SK-N-SH (cell line): ENCODE data around the gene METTL21A. TPM values are rescaled to one million over a fixed set of nuclear protein-coding genes. Genes with fewer than 3 reads are reported as not detected.

ENCODE experiments used
- CTCF ChIA-PET: fragments of 300-600, 350-600 bp; formaldehyde crosslinking; extraction: SDS; loops from one replicate; lab custom pipeline; 2021; lab: Yijun Ruan, JAX
- POLR2A ChIA-PET: fragments of 350-600 bp; sonication (Branson Sonifier 250); formaldehyde crosslinking; extraction: SDS; loops from one replicate; lab custom pipeline; 2020; ENCODE audit warnings: antibody characterized with exemption, inconsistent platforms; lab: Yijun Ruan, JAX
- DNase-seq: peaks from one replicate; pipeline ENCODE4 v3.0.0; 2012
- H2AFZ ChIP-seq: fragments of 200-600 bp; sonication (generic); 2 replicates; pipeline ENCODE4 v1.8.1; 2016; ENCODE audit warnings: antibody characterized with exemption, mild to moderate bottlenecking, low read depth
- H3F3A ChIP-seq: fragments of 200-600 bp; sonication (generic); replicated peaks from 2 replicates; pipeline ENCODE3; 2016; ENCODE audit warnings: antibody characterized with exemption, mild to moderate bottlenecking; ENCODE audit not compliant: insufficient read depth
- H3K27ac ChIP-seq, 2 experiments: fragments of 200-500 bp in 1 of 2; fragments of 200-600 bp in 1 of 2; sonication (Bioruptor generic) in 1 of 2; sonication (generic), shearing (Covaris generic) in 1 of 2; 2 replicates each; pipeline versions ENCODE4 v1.5.1 to v1.6.1; 2014 to 2016; ENCODE audit warnings: low read depth in 2 of 2, inconsistent platforms in 1 of 2, low read length in 1 of 2, mild to moderate bottlenecking in 1 of 2, mixed read lengths in 1 of 2
- H3K27me3 ChIP-seq: fragments of 200-600 bp; sonication (generic), shearing (Covaris generic); 2 replicates; pipeline ENCODE4 v1.6.1; 2016; ENCODE audit warnings: mixed run types; ENCODE audit not compliant: insufficient read depth
- H3K36me3 ChIP-seq, 2 experiments: fragments of 200-500 bp in 1 of 2; fragments of 200-600 bp in 1 of 2; sonication (Bioruptor generic) in 1 of 2; sonication (generic) in 1 of 2; replicated peaks in 1 of 2; 2 replicates each; pipeline versions ENCODE3 to v1.5.1; 2014 to 2016; ENCODE audit warnings: low read length in 1 of 2, mild to moderate bottlenecking in 1 of 2; ENCODE audit not compliant: insufficient read depth in 2 of 2, control insufficient read depth in 1 of 2
- H3K4me1 ChIP-seq, 2 experiments: fragments of 200-500 bp in 1 of 2; fragments of 200-600 bp in 1 of 2; sonication (Bioruptor generic) in 1 of 2; sonication (generic), shearing (Covaris generic) in 1 of 2; 2 replicates each; pipeline versions ENCODE4 v1.5.1 to v1.6.1; 2014 to 2016; ENCODE audit warnings: low read depth in 1 of 2, low read length in 1 of 2, mixed run types in 1 of 2; ENCODE audit not compliant: insufficient read depth in 2 of 2, control insufficient read depth in 1 of 2
- H3K4me2 ChIP-seq: fragments of 200-600 bp; sonication (generic), shearing (Covaris generic); 2 replicates; pipeline ENCODE4 v1.6.1; 2017; ENCODE audit warnings: mixed run types
- H3K4me3 ChIP-seq, 2 experiments: fragments of 200-500 bp in 1 of 2; fragments of 200-600 bp in 1 of 2; sonication (Bioruptor generic) in 1 of 2; sonication (generic), shearing (Covaris generic) in 1 of 2; 2 replicates each; pipeline versions ENCODE4 v1.5.1 to v1.8.1; 2014 to 2016; ENCODE audit warnings: low read depth in 2 of 2, inconsistent platforms in 1 of 2, low read length in 1 of 2, mild to moderate bottlenecking in 1 of 2, mixed read lengths in 1 of 2, moderate library complexity in 1 of 2
- H3K79me2 ChIP-seq: fragments of 200-600 bp; sonication (generic); 2 replicates; pipeline ENCODE4 v1.8.1; 2017; ENCODE audit warnings: mild to moderate bottlenecking; ENCODE audit not compliant: insufficient read depth
- H3K9ac ChIP-seq: fragments of 200-600 bp; sonication (generic); 2 replicates; pipeline ENCODE4 v1.6.1; 2017; ENCODE audit warnings: mixed run types
- H3K9me2 ChIP-seq: fragments of 200-600 bp; sonication (generic); 2 replicates; pipeline ENCODE4 v1.6.1; 2017; ENCODE audit warnings: mixed run types
- H3K9me3 ChIP-seq: fragments of 200-600 bp; sonication (generic); 2 replicates; pipeline ENCODE4 v1.6.1; 2017; ENCODE audit warnings: mixed run types, mild to moderate bottlenecking, moderate library complexity
- H4K20me1 ChIP-seq: fragments of 200-600 bp; sonication (generic); 2 replicates; pipeline ENCODE4 v1.6.1; 2017; ENCODE audit warnings: mild to moderate bottlenecking, mixed run types; ENCODE audit not compliant: insufficient read depth
- CHD2 ChIP-seq: fragments of 150-350 bp; IDR thresholded peaks from 2 replicates; pipeline ENCODE4 v1.6.1; 2018; ENCODE audit warnings: low read length; ENCODE audit not compliant: partially characterized antibody
- FOSL2 ChIP-seq: IDR thresholded peaks from 2 replicates; pipeline ENCODE4 v1.4.0; 2012; ENCODE audit warnings: low read depth, mild to moderate bottlenecking, moderate library complexity, borderline replicate concordance
- FOXJ3 ChIP-seq: sonication (generic); formaldehyde crosslinking; IDR thresholded peaks from 2 replicates; pipeline ENCODE4 v1.5.1; 2020; ENCODE audit warnings: mild to moderate bottlenecking, missing genetic modification reagents
- GATA2 ChIP-seq: sonication (generic); formaldehyde crosslinking; IDR thresholded peaks from 2 replicates; pipeline ENCODE4 v1.5.0; 2020; ENCODE audit warnings: mild to moderate bottlenecking, missing genetic modification reagents
- MEF2A ChIP-seq: IDR thresholded peaks from 2 replicates; pipeline ENCODE4 v1.4.0; 2012; ENCODE audit warnings: low read depth, borderline replicate concordance
- NFIC ChIP-seq: IDR thresholded peaks from 2 replicates; pipeline ENCODE4 v1.4.0; 2012; ENCODE audit warnings: borderline replicate concordance
- NRF1 ChIP-seq: IDR thresholded peaks from 2 replicates; pipeline ENCODE4 v1.6.1; 2012; ENCODE audit warnings: low read depth, mild to moderate bottlenecking, low read length
- RCOR1 ChIP-seq: fragments of 150-350 bp; IDR thresholded peaks from 2 replicates; pipeline ENCODE4 v1.6.1; 2017; ENCODE audit warnings: antibody characterized with exemption, low read length
- RFX5 ChIP-seq: IDR thresholded peaks from 2 replicates; pipeline ENCODE4 v1.6.1; 2012; ENCODE audit warnings: mild to moderate bottlenecking, improper control_type of control experiment, low read length
- WGBS: methylation state at CpG from one replicate; pipeline ENCODE4 v1.1.6; 2017; ENCODE audit warnings: low lambda C conversion rate; 5-methylcytosine and 5-hydroxymethylcytosine counted together
- polyA plus RNA-seq, 3 experiments: library from polyadenylated mRNA; depleted of rRNA; stranded (reverse); fragments of >200 nt; gene quantifications; 2 replicates each; pipeline ENCODE4 v1.2.3, GENCODE V29; 2012
- TF ChIP-seq, protein P1 (sequence below): fragments of 150-350 bp; IDR thresholded peaks from 2 replicates; pipeline ENCODE4 v1.6.1; 2017; ENCODE audit warnings: antibody characterized with exemption, low read length, low read depth, borderline replicate concordance
- TF ChIP-seq, protein P2 (sequence below): IDR thresholded peaks from 2 replicates; pipeline ENCODE4 v1.6.1; 2012; ENCODE audit warnings: mild to moderate bottlenecking, low read depth, low read length, moderate library complexity
- TF ChIP-seq, protein P3 (sequence below): fragments of 150-350 bp; IDR thresholded peaks from 2 replicates; pipeline ENCODE4 v1.6.1; 2016; ENCODE audit warnings: mild to moderate bottlenecking, low read depth, low read length

Gene METTL21A
- polyA plus RNA-seq, 1 of the 3 experiments (the other 2 are of a cell fraction) = 19.4 TPM

DNA sequence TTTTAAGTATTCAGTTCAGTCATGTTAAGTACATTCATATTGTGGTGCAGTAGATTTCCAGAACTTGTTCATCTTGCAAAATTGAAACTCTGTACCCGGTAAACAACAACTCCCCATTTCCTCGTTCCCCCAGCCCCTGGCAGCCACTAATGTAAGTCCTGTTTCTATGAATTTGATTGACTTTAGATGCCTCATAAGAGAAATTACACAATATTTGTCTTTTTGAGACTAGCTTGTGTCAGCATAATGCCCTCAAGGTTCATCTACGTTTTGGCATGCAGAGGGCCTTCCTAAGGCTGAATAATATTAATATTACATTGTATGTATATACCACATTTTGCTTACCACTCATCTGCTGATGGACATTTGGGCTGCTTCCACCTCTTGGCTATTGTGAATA lies 30.9 kb downstream of the METTL21A start:
- no peak overlapping the region for H3K4me2 ChIP-seq
- TF ChIP-seq GATA2 (no peak), CHD2 (no peak), FOSL2 (no peak), RFX5 (no peak), RCOR1 (no peak), MEF2A (no peak), FOXJ3 (CRISPR knock-in tag) (no peak), NRF1 (no peak), NFIC (no peak)
- TF ChIP-seq, protein P1, sequence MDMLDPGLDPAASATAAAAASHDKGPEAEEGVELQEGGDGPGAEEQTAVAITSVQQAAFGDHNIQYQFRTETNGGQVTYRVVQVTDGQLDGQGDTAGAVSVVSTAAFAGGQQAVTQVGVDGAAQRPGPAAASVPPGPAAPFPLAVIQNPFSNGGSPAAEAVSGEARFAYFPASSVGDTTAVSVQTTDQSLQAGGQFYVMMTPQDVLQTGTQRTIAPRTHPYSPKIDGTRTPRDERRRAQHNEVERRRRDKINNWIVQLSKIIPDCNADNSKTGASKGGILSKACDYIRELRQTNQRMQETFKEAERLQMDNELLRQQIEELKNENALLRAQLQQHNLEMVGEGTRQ = no peak
- TF ChIP-seq, protein P2, sequence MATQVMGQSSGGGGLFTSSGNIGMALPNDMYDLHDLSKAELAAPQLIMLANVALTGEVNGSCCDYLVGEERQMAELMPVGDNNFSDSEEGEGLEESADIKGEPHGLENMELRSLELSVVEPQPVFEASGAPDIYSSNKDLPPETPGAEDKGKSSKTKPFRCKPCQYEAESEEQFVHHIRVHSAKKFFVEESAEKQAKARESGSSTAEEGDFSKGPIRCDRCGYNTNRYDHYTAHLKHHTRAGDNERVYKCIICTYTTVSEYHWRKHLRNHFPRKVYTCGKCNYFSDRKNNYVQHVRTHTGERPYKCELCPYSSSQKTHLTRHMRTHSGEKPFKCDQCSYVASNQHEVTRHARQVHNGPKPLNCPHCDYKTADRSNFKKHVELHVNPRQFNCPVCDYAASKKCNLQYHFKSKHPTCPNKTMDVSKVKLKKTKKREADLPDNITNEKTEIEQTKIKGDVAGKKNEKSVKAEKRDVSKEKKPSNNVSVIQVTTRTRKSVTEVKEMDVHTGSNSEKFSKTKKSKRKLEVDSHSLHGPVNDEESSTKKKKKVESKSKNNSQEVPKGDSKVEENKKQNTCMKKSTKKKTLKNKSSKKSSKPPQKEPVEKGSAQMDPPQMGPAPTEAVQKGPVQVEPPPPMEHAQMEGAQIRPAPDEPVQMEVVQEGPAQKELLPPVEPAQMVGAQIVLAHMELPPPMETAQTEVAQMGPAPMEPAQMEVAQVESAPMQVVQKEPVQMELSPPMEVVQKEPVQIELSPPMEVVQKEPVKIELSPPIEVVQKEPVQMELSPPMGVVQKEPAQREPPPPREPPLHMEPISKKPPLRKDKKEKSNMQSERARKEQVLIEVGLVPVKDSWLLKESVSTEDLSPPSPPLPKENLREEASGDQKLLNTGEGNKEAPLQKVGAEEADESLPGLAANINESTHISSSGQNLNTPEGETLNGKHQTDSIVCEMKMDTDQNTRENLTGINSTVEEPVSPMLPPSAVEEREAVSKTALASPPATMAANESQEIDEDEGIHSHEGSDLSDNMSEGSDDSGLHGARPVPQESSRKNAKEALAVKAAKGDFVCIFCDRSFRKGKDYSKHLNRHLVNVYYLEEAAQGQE = no peak
- TF ChIP-seq, protein P3, sequence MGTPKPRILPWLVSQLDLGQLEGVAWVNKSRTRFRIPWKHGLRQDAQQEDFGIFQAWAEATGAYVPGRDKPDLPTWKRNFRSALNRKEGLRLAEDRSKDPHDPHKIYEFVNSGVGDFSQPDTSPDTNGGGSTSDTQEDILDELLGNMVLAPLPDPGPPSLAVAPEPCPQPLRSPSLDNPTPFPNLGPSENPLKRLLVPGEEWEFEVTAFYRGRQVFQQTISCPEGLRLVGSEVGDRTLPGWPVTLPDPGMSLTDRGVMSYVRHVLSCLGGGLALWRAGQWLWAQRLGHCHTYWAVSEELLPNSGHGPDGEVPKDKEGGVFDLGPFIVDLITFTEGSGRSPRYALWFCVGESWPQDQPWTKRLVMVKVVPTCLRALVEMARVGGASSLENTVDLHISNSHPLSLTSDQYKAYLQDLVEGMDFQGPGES = no peak
- no peak overlapping the region for H3K27ac ChIP-seq
- H3K9me2 ChIP-seq = no peaks in the 10 kb centered on the region
- POLR2A ChIA-PET = no interaction called here
- peaks cover 39% of the 10 kb centered on the region; the same call in 1 of the 2 replicates for H3K79me2 ChIP-seq
- H3F3A ChIP-seq = peaks cover 21% of the 10 kb centered on the region
- H3K27me3 ChIP-seq = no peaks in the 10 kb centered on the region
- CTCF ChIA-PET = interaction anchor here (1.8 kb wide), 1 partner anchor 31 kb away, joined by 6 read pairs; the partner anchor contains the start of gene METTL21A
- no peak overlapping the region for H2AFZ ChIP-seq
- H3K4me3 ChIP-seq = no peak overlapping the region
- DNase-seq = no peak
- peaks cover 11% of the 10 kb centered on the region for H3K9me3 ChIP-seq
- H3K4me1 ChIP-seq = peaks cover 0 to under 1% of the 10 kb centered on the region in 2 experiments; a peak in 1 of 4 replicates
- H4K20me1 ChIP-seq = no peaks in the 10 kb centered on the region
- H3K36me3 ChIP-seq = peaks cover 30 to 90% of the 10 kb centered on the region in 2 experiments
- 96% methylated on average over 3 of the region's 3 CpGs for WGBS
- H3K9ac ChIP-seq = no peak overlapping the region
